Stomach (tissue), 9 donors: Measurements from ENCODE around the gene OSBPL6. TPM values are rescaled to one million over a fixed set of nuclear protein-coding genes. Genes with fewer than 3 reads are reported as not detected.

ENCODE experiments used
- DNase-seq, 2 donors: peaks; one replicate each; pipeline versions ENCODE4 v3.0.0 to v3.0.0-alpha.2; 2013 to 2019
- H3K27ac ChIP-seq, 5 donors: fragments of 200-600 bp in 4 of 5; sonication (generic) in 4 of 5; one replicate each; pipeline ENCODE4 v1.5.1; 2013 to 2019; ENCODE audit warnings: mild to moderate bottlenecking in 1 of 5, moderate library complexity in 1 of 5
- H3K27me3 ChIP-seq, 3 donors: fragments of 200-600 bp; sonication (generic); one replicate each; pipeline ENCODE4 v1.5.1; 2017 to 2019; ENCODE audit warnings: mixed run types in 1 of 3
- H3K36me3 ChIP-seq, 4 donors: fragments of 200-600 bp; sonication (generic); 1 replicate in 3 of 4; 2 replicates in 1 of 4; pipeline ENCODE4 v1.5.1; 2016 to 2019
- H3K4me1 ChIP-seq, 4 donors: fragments of 200-600 bp; sonication (generic); one replicate each; pipeline ENCODE4 v1.5.1; 2016 to 2019
- H3K4me3 ChIP-seq, 4 donors: fragments of 200-600 bp; sonication (generic) in 3 of 4; one replicate each; pipeline ENCODE4 v1.5.1; 2016 to 2019; ENCODE audit warnings: mild to moderate bottlenecking in 1 of 4
- H3K9me3 ChIP-seq, 4 donors: fragments of 200-600 bp; sonication (generic); one replicate each; pipeline ENCODE4 v1.5.1; 2016 to 2019
- EP300 ChIP-seq: sonication (generic); formaldehyde crosslinking; IDR thresholded peaks from one replicate; pipeline ENCODE4 v1.6.1; 2017; ENCODE audit warnings: antibody characterized with exemption
- POLR2A ChIP-seq, 4 donors: fragments of 450-650 bp; IDR thresholded peaks; one replicate each; pipeline ENCODE4 v1.6.1; 2016; ENCODE audit warnings: antibody characterized with exemption in 4 of 4, control low read depth in 2 of 4, mild to moderate bottlenecking in 1 of 4, moderate library complexity in 1 of 4
- POLR2AphosphoS5 ChIP-seq, 3 donors: sonication (generic); formaldehyde crosslinking; IDR thresholded peaks; one replicate each; pipeline ENCODE4 v1.6.1; 2016; ENCODE audit warnings: antibody characterized with exemption in 3 of 3
- WGBS, 5 donors: extraction: QIAGEN DNeasy Blood & Tissue Kit in 3 of 5; methylation state at CpG; one replicate each; pipeline versions ENCODE4 v1.1.5 to v1.1.7; 2013 to 2018; 5-methylcytosine and 5-hydroxymethylcytosine counted together
- intact Hi-C: fragments of 100-400 bp; cut with DNase I; formaldehyde crosslinking; loops from one replicate; pipeline ENCODE4 v1.15.1; 2023; ENCODE audit warnings: low total_unique reads
- polyA plus RNA-seq, 3 donors: library from polyadenylated mRNA; stranded (reverse); fragments of 200-250 nt; gene quantifications; one replicate each; pipeline ENCODE4 v1.2.3, GENCODE V29; 2013
- total RNA-seq, 5 donors: library from RNA; depleted of rRNA; stranded (reverse); fragments of >200 nt; gene quantifications; one replicate each; pipeline versions ENCODE4 v1.1.0 to v1.2.3, GENCODE V29; 2014 to 2016
- TF ChIP-seq, protein P1 (sequence below), 7 experiments: fragments of 450-650 bp in 4 of 7; fragments of 200-600 bp in 3 of 7; sonication (generic) in 3 of 7; IDR thresholded peaks; one replicate each; pipeline ENCODE4 v1.5.1; 2016 to 2019; ENCODE audit warnings: antibody characterized with exemption in 7 of 7, control low read depth in 2 of 7, mild to moderate bottlenecking in 1 of 7
- donor health status: healthy with polysubstance abuse.
- donor health status: Bipolar disorder and iron deficiency.
- donor health status: healthy.

Gene OSBPL6
- total and polyA plus RNA-seq, 8 donors, result 0.29 to 77.6 (median 0.98) TPM

- H3K9me3 ChIP-seq, result no peaks in the 10 kb centered on the region
- H3K27ac ChIP-seq, result no peak overlapping the region
- TF ChIP-seq POLR2AphosphoS5 (IDR thresholded peaks at IDR 0.05) (no peak), POLR2A (IDR thresholded peaks at IDR 0.05) (no peak), EP300 (no peak)
- TF ChIP-seq, protein P1, sequence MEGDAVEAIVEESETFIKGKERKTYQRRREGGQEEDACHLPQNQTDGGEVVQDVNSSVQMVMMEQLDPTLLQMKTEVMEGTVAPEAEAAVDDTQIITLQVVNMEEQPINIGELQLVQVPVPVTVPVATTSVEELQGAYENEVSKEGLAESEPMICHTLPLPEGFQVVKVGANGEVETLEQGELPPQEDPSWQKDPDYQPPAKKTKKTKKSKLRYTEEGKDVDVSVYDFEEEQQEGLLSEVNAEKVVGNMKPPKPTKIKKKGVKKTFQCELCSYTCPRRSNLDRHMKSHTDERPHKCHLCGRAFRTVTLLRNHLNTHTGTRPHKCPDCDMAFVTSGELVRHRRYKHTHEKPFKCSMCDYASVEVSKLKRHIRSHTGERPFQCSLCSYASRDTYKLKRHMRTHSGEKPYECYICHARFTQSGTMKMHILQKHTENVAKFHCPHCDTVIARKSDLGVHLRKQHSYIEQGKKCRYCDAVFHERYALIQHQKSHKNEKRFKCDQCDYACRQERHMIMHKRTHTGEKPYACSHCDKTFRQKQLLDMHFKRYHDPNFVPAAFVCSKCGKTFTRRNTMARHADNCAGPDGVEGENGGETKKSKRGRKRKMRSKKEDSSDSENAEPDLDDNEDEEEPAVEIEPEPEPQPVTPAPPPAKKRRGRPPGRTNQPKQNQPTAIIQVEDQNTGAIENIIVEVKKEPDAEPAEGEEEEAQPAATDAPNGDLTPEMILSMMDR (IDR thresholded peaks at IDR 0.05), result no peak
- 65 to 77% (median 71%) methylated on average over 4 of the region's 4 CpGs for WGBS, 5 donors
- no peaks in the 10 kb centered on the region for H3K4me1 ChIP-seq
- intact Hi-C loops, result no loop called here
- no peak overlapping the region for H3K4me3 ChIP-seq
- H3K36me3 ChIP-seq, result peaks cover 0 to 8% (median 7%) of the 10 kb centered on the region in 4 donors
- H3K27me3 ChIP-seq, result no peaks in the 10 kb centered on the region
- no peak for DNase-seq
Observed at GRCh38 chr2:178385595-178386148, 191.4 kb downstream of the OSBPL6 start.

GRCh38 chr2:178386986-178387597 is 192.8 kb downstream of the OSBPL6 start:
- Histone ChIP-seq H3K27ac (no peak overlapping the region), H3K9me3 (no peaks in the 10 kb centered on the region), H3K36me3 (peaks cover 0 to 8% (median 7%) of the 10 kb centered on the region in 4 donors), H3K27me3 (no peaks in the 10 kb centered on the region), H3K4me3 (no peak overlapping the region), H3K4me1 (no peaks in the 10 kb centered on the region)
- 35 to 51% (median 41%) methylated on average over 1 of the region's 1 CpG for WGBS, 5 donors
- TF ChIP-seq, protein P1 (IDR thresholded peaks at IDR 0.05), result no peak
- intact Hi-C loops, result no loop called here
- DNase-seq, result no peak

DNA sequence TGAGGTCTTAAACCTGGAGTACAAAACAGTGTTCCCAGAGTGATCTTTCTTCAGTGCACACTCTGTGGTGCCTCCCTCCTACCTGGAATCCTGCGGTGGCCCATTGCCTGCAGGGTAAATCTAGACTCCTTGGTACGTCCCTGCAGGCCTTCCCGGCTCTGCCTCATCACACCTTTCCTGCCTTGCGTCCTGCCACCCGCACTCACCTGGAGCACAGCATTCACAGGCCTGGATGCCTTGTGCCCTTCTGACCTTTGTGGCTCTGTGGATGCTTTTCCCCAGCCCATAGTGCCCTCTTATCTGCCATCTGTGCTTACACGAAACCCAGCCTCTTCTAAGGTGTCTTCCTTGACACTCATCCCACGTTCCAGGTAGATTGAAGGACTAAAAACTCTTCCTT is 194.0 kb downstream of the OSBPL6 start:
- Histone ChIP-seq H3K4me3 (no peak overlapping the region), H3K27me3 (no peaks in the 10 kb centered on the region), H3K9me3 (no peaks in the 10 kb centered on the region), H3K27ac (no peak overlapping the region), H3K36me3 (peaks cover 0 to 7% (median 5%) of the 10 kb centered on the region in 4 donors), H3K4me1 (no peaks in the 10 kb centered on the region)
- TF ChIP-seq POLR2AphosphoS5 (IDR thresholded peaks at IDR 0.05), result no peak
- TF ChIP-seq, protein P1 (IDR thresholded peaks at IDR 0.05), result no peak
- no peak for TF ChIP-seq POLR2A (IDR thresholded peaks at IDR 0.05)
- TF ChIP-seq EP300, result no peak
- WGBS, 5 donors, result 82 to 93% (median 89%) methylated on average over 7 of the region's 7 CpGs
- intact Hi-C loops, result no loop called here
- DNase-seq, result no peak

DNA sequence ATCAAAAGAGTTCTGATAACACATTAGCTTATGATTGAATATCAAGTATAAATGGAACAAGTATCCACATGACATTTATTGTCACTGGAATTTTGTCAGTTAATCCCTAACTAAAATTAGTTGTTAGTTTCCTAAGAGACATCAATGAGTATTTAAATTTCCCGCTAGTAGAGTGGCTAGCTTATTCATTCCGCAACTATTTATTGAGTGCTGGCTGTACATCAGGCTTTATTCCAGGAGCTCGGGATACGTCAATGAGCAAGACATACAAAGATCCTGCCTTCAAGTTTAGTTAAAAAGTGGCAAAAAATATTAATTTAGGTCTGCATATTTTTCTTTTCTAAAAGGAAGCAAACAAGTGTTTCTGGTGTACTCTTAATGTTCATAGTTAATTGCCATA is 197.4 kb downstream of the OSBPL6 start:
- no peaks in the 10 kb centered on the region for H3K9me3 ChIP-seq
- H3K36me3 ChIP-seq, result no peaks in the 10 kb centered on the region
- 76 to 90% (median 83%) methylated on average over 4 of the region's 4 CpGs for WGBS, 5 donors
- TF ChIP-seq POLR2A (IDR thresholded peaks at IDR 0.05) (no peak), POLR2AphosphoS5 (IDR thresholded peaks at IDR 0.05) (no peak), EP300 (no peak)
- TF ChIP-seq, protein P1 (IDR thresholded peaks at IDR 0.05), result no peak
- H3K4me3 ChIP-seq, result no peak overlapping the region
- no peaks in the 10 kb centered on the region for H3K4me1 ChIP-seq
- no peak for DNase-seq
- no peak overlapping the region for H3K27ac ChIP-seq
- no peaks in the 10 kb centered on the region for H3K27me3 ChIP-seq
- intact Hi-C loops, result no loop called here
